ENCODE measurements around the gene ASL.

The ASL gene

GRCh38 chr7:66076462-66077329 is 1.1 kb downstream of the ASL start:
- no peak for DNase-seq (ENCODE audit: insufficient read length, low spot score)

DNA sequence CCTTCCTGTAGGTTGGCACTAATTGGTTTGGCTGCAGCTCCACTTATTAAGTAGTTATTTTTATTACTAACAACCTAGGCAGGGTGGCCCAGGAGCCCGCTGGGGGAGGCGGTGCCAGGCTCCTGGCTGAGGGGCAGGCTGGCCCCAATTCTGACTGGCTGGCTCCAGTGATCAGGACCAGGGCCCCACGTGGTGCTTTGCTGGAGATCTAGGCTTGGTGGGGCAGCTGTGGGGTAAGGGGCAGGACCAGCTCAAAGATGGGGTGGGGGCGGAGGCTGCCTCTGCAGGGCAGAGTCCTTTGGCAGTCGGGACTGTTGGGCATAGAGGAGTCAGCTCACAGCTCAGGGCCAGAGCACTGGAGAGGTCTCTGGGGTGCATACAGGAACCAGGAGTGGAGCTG is 2.4 kb downstream of the ASL start:
- TF ChIP-seq POLR2A (IDR thresholded peaks at IDR 0.05; ENCODE audit: low read depth, low read length), result no peak
- DNase-seq (ENCODE audit: insufficient read length, low spot score) (no peak), FAIRE-seq (no peak)

More at GRCh38 chr7:66076462-66077329, 1.1 kb downstream of the ASL start:
- no peak for FAIRE-seq
- no peak for TF ChIP-seq POLR2A (IDR thresholded peaks at IDR 0.05; ENCODE audit: low read depth, low read length)
- no peak for TF ChIP-seq PAX5 (IDR thresholded peaks at IDR 0.05; ENCODE audit: insufficient read depth, low read length, severe bottlenecking)
- TF ChIP-seq TAF1 (IDR thresholded peaks at IDR 0.05; ENCODE audit: low read depth, low read length), result no peak
- TF ChIP-seq SPI1 (IDR thresholded peaks at IDR 0.05; ENCODE audit: low read depth, low read length), result peak; percentile 90
- TF ChIP-seq POU2F2 (IDR thresholded peaks at IDR 0.05; ENCODE audit: low read depth, low read length), result no peak

- TF ChIP-seq POLR2AphosphoS5 (IDR thresholded peaks at IDR 0.05; ENCODE audit: low read depth, low read length), result no peak
- TF ChIP-seq SPI1 (IDR thresholded peaks at IDR 0.05; ENCODE audit: low read depth, low read length), result no peak
- TF ChIP-seq PAX5 (IDR thresholded peaks at IDR 0.05; ENCODE audit: insufficient read depth, low read length, severe bottlenecking), result no peak
- no peak for TF ChIP-seq TAF1 (IDR thresholded peaks at IDR 0.05; ENCODE audit: low read depth, low read length)
- no peak for TF ChIP-seq POU2F2 (IDR thresholded peaks at IDR 0.05; ENCODE audit: low read depth, low read length)
- no peak for TF ChIP-seq POLR2A (IDR thresholded peaks at IDR 0.05; ENCODE audit: low read depth, low read length)
- DNase-seq (ENCODE audit: insufficient read length, low spot score) (no peak), FAIRE-seq (no peak)
Measured at GRCh38 chr7:66082083-66082482, 6.5 kb downstream of the ASL start.

DNA sequence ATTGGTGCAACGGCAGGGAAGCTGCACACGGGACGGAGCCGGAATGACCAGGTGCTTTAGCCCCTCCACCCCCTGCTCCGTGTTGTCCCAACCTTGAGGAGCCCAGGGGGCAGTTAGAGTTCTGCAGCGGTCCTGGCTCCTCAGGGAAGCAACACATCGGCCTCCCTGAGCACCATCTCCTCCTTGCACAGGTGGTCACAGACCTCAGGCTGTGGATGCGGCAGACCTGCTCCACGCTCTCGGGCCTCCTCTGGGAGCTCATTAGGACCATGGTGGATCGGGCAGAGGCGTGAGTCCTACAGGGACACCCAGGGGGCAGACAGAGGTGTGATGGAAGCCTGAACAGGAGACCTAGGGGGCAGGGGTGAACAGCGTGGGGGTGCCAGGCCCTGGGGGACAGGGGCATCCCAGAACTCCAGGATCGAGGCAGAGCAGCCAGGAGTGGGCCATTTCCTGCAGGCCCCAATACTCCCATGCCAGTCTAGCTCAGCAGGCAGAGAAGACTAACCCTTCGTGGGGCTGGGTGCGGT is 7.3 kb downstream of the ASL start:
- no peak for FAIRE-seq
- DNase-seq (ENCODE audit: insufficient read length, low spot score), result no peak
- TF ChIP-seq PAX5 (IDR thresholded peaks at IDR 0.05; ENCODE audit: insufficient read depth, low read length, severe bottlenecking) (no peak), POLR2AphosphoS5 (IDR thresholded peaks at IDR 0.05; ENCODE audit: low read depth, low read length) (no peak), POU2F2 (IDR thresholded peaks at IDR 0.05; ENCODE audit: low read depth, low read length) (no peak), POLR2A (IDR thresholded peaks at IDR 0.05; ENCODE audit: low read depth, low read length) (no peak), TAF1 (IDR thresholded peaks at IDR 0.05; ENCODE audit: low read depth, low read length) (no peak), SPI1 (IDR thresholded peaks at IDR 0.05; ENCODE audit: low read depth, low read length) (no peak)

DNA sequence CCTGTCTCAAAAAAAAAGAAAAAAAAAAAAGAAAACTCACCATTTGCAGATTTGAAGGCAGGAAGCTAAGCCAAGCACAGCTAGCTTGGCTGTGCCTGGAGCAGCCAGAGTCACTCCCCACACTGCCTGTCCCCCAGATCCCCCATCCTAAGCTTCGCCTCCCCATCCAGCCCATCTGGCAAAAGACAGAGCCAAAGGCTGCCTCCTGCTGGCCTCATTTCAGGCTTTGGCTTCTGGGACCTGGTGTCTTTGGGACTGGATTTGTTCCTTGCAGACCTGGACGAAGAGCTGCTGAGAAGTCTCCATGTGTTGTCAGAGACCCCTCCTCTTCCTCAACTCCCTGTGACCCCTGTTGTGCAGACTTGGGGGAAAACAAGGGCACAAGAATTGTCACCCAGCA is 8.1 kb downstream of the ASL start:
- DNase-seq (ENCODE audit: insufficient read length, low spot score) (no peak), FAIRE-seq (no peak)
- TF ChIP-seq POLR2AphosphoS5 (IDR thresholded peaks at IDR 0.05; ENCODE audit: low read depth, low read length) (no peak), TAF1 (IDR thresholded peaks at IDR 0.05; ENCODE audit: low read depth, low read length) (no peak), POLR2A (IDR thresholded peaks at IDR 0.05; ENCODE audit: low read depth, low read length) (no peak), SPI1 (IDR thresholded peaks at IDR 0.05; ENCODE audit: low read depth, low read length) (no peak), PAX5 (IDR thresholded peaks at IDR 0.05; ENCODE audit: insufficient read depth, low read length, severe bottlenecking) (no peak), POU2F2 (IDR thresholded peaks at IDR 0.05; ENCODE audit: low read depth, low read length) (no peak)

GRCh38 chr7:66088861-66089838 is 13.5 kb downstream of the ASL start:
- no peak for FAIRE-seq
- no peak for DNase-seq (ENCODE audit: insufficient read length, low spot score)
- TF ChIP-seq POU2F2 (IDR thresholded peaks at IDR 0.05; ENCODE audit: low read depth, low read length) (no peak), TAF1 (IDR thresholded peaks at IDR 0.05; ENCODE audit: low read depth, low read length) (no peak), SPI1 (IDR thresholded peaks at IDR 0.05; ENCODE audit: low read depth, low read length) (no peak), POLR2AphosphoS5 (IDR thresholded peaks at IDR 0.05; ENCODE audit: low read depth, low read length) (no peak), PAX5 (IDR thresholded peaks at IDR 0.05; ENCODE audit: insufficient read depth, low read length, severe bottlenecking) (no peak), POLR2A (IDR thresholded peaks at IDR 0.05; ENCODE audit: low read depth, low read length) (no peak)

GRCh38 chr7:66092654-66093053 is 17.0 kb downstream of the ASL start:
- DNase-seq (ENCODE audit: insufficient read length, low spot score), result no peak
- no peak for FAIRE-seq

DNA sequence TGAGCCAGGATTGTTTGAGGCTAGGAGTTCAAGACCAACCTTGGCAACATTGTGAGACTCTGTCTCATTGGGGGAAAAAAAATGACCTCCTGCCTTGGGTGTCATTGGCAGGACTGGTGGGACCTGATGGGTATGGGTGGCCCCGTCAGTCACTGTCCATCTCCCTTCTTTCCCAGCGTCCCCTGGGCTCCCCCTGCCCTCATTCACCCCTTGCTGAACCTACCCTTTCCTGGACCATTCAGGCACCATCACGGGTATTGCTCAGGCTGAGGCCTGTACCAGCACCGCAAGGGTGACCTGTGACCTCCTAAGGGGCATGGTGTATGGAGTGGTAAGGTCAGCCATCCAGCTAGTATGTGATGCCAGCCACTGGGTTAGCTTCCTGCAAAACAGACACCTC is 19.4 kb downstream of the ASL start:
- FAIRE-seq (no peak), DNase-seq (ENCODE audit: insufficient read length, low spot score) (no peak)
- TF ChIP-seq POU2F2 (IDR thresholded peaks at IDR 0.05; ENCODE audit: low read depth, low read length) (no peak), TAF1 (IDR thresholded peaks at IDR 0.05; ENCODE audit: low read depth, low read length) (no peak), POLR2A (IDR thresholded peaks at IDR 0.05; ENCODE audit: low read depth, low read length) (no peak), SPI1 (IDR thresholded peaks at IDR 0.05; ENCODE audit: low read depth, low read length) (no peak), PAX5 (IDR thresholded peaks at IDR 0.05; ENCODE audit: insufficient read depth, low read length, severe bottlenecking) (no peak), POLR2AphosphoS5 (IDR thresholded peaks at IDR 0.05; ENCODE audit: low read depth, low read length) (no peak)

More at GRCh38 chr7:66092654-66093053, 17.0 kb downstream of the ASL start:
- TF ChIP-seq PAX5 (IDR thresholded peaks at IDR 0.05; ENCODE audit: insufficient read depth, low read length, severe bottlenecking) (no peak), POLR2A (IDR thresholded peaks at IDR 0.05; ENCODE audit: low read depth, low read length) (no peak), POU2F2 (IDR thresholded peaks at IDR 0.05; ENCODE audit: low read depth, low read length) (no peak), SPI1 (IDR thresholded peaks at IDR 0.05; ENCODE audit: low read depth, low read length) (no peak), TAF1 (IDR thresholded peaks at IDR 0.05; ENCODE audit: low read depth, low read length) (no peak), POLR2AphosphoS5 (IDR thresholded peaks at IDR 0.05; ENCODE audit: low read depth, low read length) (no peak)

DNA sequence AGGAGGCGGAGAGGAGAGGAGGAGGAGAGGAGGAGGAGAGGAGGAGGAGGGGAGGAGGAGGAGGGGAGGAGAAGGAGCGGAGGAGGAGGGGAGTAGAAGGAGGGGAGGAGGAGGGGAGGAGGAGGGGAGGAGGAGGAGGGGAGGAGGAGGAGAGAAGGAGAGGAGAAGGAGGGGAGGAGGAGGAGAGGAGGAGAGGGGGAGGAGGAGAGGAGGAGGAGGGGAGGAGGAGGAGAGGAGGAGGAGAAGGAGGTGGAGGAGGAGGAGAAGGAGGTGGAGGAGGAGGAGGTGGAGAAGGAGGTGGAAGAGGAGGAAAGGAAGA is 23.6 kb downstream of the ASL start:
- TF ChIP-seq POLR2A (IDR thresholded peaks at IDR 0.05; ENCODE audit: low read depth, low read length) (no peak), TAF1 (IDR thresholded peaks at IDR 0.05; ENCODE audit: low read depth, low read length) (no peak), SPI1 (IDR thresholded peaks at IDR 0.05; ENCODE audit: low read depth, low read length) (no peak), PAX5 (IDR thresholded peaks at IDR 0.05; ENCODE audit: insufficient read depth, low read length, severe bottlenecking) (no peak), POLR2AphosphoS5 (IDR thresholded peaks at IDR 0.05; ENCODE audit: low read depth, low read length) (no peak), POU2F2 (IDR thresholded peaks at IDR 0.05; ENCODE audit: low read depth, low read length) (no peak)
- no peak for FAIRE-seq

More for the DNA sequence above, 23.6 kb downstream of the ASL start:
- DNase-seq (ENCODE audit: insufficient read length, low spot score), result no peak

Data from GM12891 (cell line).